HG03135 (cell line): ENCODE measurements around the gene POLR3A.
"Not testable (repeated sequence)": the region's sequence is repeated elsewhere in the genome, so short reads cannot be mapped to it uniquely, and the experiment has no call there.

Experiments used
- ATAC-seq: cut with Tn5 transposase; IDR thresholded peaks from one replicate; pipeline ENCODE4 v1.9.1; 2021; ENCODE audit warnings: mild to moderate bottlenecking, moderate library complexity; ENCODE audit not compliant: unreplicated experiment

The POLR3A gene

DNA sequence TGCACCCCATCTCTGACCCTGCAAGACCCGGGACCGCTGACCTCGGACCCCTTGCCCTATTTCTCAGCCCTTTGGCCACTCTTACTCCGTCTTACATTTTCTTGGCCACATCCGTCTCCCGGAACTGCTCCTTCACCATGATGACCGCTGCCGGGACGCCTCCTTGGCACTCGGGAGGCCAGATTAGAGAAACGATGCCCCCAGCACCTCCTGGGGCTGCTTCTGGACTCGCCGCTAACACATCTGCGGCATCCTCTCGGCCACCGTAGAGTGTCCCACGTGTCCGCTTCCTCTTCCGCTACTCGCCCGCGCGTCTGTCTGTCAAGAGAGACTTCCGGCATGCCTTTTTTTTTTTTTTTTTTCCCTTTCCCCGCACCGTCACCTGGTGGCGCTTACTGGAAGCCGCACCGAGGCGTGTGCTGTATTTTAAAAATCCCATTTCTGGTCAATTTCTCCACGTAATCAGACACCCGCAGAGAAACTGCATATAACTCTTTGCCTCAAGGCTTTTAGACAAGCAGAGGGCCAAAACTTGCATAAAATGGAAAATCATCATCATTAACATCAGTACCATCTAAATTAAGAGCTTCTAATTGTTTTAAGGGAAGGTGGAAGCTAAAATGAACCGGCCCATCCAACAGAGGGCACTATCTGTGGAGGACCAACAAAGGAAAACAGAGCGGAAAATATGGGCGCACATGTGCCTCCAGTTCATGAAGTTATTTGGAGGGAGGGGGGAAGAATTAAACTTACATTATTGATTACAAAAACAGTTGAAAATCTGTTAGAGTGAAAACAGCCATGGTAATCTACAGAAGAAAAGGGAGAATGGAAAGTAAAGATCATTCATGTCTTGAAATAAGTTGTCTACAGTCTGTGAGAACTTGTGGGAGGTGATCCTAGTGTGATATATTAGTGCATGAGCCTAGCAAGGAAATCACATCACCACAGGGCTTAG, at the start of gene POLR3A:
TSS of gene POLR3A (minus strand) at position 247 of the 958 bp plus-strand sequence. CDS start at position 139, 108 bp downstream.
- peak; percentile 58 for ATAC-seq

DNA sequence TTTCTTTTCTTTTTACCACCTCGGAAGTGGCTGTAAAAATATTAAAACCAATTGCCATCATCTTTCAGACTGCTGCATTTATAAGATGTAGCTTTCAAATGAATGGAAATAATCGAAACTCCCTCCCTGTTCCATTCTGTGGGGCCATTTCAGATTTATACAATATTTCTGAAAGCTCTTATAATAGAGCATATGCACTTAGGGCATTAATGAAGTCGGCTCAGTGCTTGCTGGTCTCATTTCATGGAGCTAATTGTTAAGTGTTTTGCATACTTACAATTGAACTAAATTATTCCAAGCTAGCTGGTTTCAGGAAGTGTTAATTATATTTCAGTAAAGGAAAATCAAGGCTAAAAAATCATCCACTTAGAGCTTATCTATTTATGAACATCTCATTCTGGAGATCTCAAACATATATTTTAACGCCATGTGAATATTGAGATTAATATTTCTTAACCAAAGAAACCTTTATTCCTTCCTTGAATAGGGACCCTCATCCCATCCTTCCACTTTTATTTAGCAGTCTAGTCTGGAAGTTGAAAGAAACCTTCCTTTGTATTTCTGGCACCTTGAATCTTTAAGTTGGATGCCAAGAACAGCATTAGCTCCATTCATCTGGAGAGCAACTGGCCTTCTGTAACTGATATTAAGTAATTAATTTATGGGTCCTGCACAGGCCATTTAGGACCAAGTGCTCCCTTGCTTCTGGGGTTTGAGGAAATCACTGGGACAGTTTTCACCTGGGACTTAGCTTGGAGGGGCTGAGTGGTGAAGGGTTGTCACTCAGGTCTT, 49.4 kb upstream of the POLR3A start:
- no peak for ATAC-seq

- not testable (repeated sequence) for ATAC-seq
Observed at GRCh38 chr10:78075806-78076205, 46.5 kb upstream of the POLR3A start.

DNA sequence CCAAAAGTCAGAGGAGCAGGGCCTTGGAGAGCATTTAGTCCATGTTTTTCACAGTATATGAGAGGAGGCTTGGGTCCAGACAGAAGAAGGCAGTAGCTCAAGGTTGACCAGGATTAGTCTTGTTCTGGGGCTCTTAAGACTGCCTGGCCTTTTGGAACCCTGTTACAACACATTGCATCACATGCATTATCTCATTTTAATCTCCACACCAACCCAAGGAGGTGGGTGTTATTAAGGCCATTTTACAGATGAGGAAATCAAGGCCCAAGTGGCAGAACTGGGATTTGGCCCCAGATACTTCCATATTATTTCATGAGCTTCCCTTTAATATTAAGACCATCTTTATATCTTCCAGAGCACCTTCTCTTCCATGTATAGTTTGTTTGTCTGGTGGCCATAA, 43.2 kb upstream of the POLR3A start:
- ATAC-seq: no peak

GRCh38 chr10:78071857-78072179, 42.5 kb upstream of the POLR3A start:
- ATAC-seq: no peak

DNA sequence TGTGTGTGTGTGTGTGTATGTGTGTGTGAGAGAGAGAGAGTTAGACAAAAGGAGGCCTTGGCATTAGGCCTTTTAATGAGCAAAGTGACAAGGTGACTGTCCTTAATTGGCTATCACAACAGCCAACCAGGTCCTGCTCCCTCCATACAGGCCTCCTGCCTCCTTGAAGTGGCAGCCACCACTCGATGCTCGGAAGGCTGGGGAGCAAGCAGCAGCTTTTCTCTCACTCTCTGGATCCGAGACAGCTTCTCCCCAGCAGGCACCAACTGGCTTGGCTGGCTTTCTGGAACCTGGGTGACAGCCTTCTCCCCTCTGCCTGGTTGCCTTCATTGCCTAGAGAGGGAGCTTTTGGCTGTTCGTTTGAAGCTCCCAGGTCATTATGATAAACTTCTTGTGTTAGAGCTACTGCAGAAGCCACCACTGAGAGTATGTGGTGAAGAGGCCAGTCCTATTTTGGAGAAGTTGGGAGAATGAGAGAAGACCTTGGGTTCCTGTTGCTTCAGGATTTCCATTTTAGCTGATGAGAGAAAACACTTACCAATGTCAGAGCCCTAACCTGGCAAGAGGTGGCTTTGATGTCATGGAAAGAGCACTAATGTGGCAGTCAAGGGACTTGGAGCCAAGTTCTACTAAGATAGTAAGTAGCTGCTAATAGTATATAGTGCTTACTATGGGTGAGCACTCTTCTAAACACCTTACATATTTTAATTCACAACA, 42.0 kb upstream of the POLR3A start:
- ATAC-seq: no peak

DNA sequence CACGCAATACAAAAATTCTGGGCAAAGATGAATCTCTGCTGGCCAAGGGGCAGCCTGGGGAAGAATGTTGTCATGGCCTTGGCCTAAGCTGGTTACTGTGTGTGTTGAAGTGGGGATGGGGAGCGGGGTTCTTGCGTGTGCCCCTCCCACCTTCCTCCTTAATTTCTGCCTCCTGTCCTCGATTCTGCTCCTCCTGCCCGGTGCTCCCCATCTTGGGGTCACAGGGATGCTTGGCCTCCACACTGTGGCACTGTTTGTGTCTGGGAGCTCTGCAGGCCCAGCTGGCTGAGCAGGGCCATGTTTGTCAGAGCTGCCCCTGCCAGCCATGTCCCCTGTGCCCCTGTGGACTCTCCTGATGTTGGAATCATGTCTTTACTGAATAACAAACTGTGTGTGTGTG, 41.4 kb upstream of the POLR3A start:
- ATAC-seq: no peak

GRCh38 chr10:78070064-78070463, 40.7 kb upstream of the POLR3A start:
- not testable (repeated sequence) for ATAC-seq

DNA sequence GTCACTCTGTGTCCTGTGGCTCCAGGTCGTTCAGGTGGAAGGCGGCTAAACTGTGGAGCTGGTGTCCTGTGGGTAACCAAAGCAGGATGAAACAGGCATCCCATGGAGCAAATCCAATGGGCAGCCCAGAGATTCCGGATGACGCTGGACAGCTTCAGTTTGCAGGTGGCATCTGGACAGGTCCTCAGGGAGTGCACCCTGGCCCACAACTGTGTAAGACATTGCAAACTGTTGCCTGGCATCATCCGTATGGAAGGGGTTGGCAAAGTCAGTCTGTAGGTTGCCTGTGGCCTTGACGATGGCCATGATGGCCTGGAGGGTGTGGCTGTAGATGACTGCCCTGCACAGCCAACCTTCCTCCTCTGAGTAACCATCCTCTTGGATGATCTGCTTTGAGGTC, 39.8 kb upstream of the POLR3A start:
- ATAC-seq: no peak

DNA sequence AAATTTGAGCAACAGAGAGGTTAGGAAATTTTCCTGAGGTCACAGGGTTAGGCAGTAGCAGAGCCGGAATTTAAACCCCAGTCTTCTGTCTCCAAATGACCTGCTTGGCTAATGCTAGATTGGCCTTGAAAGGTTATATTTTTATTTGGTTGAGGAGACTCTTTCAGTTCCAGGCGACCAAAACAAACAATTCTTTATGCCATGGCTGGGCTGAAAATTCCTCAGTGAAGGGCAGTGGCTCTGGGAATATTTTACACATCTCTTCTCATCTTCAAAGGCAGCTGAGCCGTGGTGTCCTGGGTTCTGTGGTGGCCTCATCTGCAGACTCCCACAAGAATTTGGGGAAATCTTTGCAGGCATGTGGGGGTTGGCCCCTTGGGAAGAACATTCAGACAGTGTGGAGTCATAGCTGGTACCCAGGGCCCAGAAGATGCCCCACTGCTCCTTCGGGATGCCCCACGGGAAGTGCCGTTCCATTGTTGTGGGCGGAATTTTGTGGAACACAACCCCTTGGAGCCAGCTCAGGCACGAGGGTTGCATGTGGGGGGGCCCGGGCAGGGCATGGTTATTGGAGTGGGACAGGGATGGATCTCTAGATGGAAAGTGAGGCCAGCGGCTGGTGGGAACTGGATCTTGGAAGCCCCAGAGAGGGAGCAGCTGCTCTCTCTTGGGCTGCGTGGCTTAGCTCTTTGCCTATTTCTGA, 37.6 kb upstream of the POLR3A start:
- no peak for ATAC-seq

- no peak for ATAC-seq
Observed at GRCh38 chr10:78066012-78066411, 36.7 kb upstream of the POLR3A start.

DNA sequence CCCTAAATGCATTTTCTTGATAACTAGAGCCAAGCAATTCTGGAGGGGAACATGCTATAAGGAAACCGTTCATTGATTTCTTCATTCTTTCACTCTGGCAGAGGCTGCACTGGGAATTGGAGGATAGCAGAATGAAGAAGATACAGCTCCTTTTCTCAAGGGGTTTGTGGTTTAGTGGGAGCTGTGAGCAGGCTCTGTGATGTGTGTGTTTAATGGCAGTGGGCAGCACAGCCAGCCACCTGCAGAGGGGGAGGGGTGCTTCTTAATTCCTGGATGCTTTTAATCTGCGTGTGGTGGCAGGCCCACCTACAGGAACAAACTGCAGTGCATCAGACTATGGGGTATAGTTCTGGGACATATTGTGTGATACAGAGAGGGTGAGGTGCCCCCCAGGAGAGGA, 36.3 kb upstream of the POLR3A start:
- no peak for ATAC-seq

GRCh38 chr10:78064919-78065318, 35.6 kb upstream of the POLR3A start:
- not testable (repeated sequence) for ATAC-seq

- no peak for ATAC-seq
Observed at GRCh38 chr10:78063236-78063635, 33.9 kb upstream of the POLR3A start.

DNA sequence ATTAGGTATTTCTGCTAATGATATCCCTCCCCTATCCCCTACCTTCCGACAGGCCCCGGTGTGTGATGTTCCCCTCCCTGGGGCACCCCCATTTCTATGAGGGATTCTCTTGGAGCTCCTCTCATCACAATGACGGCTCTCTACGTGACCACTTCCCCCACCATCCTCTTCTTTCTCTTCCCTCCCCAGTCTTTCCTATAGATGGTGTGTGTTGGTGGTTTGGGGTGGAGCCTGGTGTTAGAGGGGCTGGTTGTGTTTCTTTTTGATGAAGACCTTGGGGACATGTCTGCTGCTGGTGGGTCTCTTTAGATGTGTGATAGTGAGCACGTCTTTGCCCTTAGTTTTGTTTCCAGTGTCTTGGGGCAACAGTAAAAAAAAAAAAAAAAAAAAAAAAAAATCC, 33.0 kb upstream of the POLR3A start:
- ATAC-seq: no peak

- ATAC-seq: no peak
Observed at GRCh38 chr10:78059906-78060702, 30.8 kb upstream of the POLR3A start.

DNA sequence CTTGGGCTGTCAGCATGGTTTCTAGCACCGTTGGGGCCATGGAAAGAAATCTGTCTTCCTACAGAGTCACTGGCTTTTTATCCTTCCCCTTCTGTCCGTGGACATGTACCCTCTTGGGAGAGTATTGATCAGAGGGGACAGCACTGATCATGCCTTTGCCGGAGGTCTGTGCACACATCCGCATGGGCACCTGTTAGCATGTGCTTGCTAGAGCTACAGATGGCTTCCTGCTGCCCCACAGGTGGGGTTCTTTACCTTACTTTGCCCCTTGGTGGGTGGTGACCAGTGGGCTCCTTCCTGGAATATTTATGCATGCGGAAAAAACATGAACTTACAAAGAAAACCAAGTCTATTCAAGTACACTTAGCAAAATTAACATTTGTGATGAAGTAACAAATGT, 29.2 kb upstream of the POLR3A start:
- ATAC-seq: no peak

- no peak for ATAC-seq
Observed at GRCh38 chr10:78053211-78053868, 24.0 kb upstream of the POLR3A start.

DNA sequence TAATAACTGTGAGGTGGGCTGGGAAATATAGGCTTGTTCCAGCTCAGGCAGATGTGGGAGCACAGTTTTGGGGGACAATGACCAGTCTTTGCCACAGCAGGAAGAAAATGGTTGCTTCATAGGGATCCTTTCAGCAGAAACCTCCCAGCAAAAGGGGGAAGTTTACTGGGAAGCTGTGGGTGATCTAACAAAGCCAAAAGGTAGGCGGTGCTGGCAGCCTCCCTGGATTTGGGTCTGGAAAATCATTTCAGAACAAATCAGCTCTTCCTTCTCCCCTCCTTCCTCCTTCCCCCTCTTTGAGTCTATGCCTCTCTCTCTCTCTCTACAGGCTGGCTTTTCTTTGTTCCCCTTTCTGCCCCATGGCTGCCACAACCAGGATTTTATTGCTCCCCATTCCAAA, 20.5 kb upstream of the POLR3A start:
- no peak for ATAC-seq
